Cardiac muscle cell (in vitro differentiated cells and primary cell): ENCODE data around the gene PLLP. TPM values are rescaled to one million over a fixed set of nuclear protein-coding genes. Genes with fewer than 3 reads are reported as not detected.

Experiments
- DNase-seq, 2 donors: peaks; one replicate each; pipeline versions ENCODE4 v3.0.0 to v3.0.0-alpha.2; 2010 to 2017; ENCODE audit warnings: low read depth in 1 of 2, low spot score in 1 of 2
- H3K27ac ChIP-seq: fragments of 200-600 bp; sonication (generic); 2 replicates; pipeline ENCODE4 v1.5.1; 2016
- H3K27me3 ChIP-seq: fragments of 200-600 bp; sonication (generic); 2 replicates; pipeline ENCODE4 v1.6.0; 2016; ENCODE audit warnings: control low read depth
- H3K36me3 ChIP-seq: fragments of 200-600 bp; sonication (generic); 2 replicates; pipeline ENCODE4 v1.5.1; 2016; ENCODE audit warnings: control low read depth
- H3K4me1 ChIP-seq: fragments of 200-600 bp; sonication (generic); 2 replicates; pipeline ENCODE4 v1.8.1; 2017; ENCODE audit warnings: low read depth, mild to moderate bottlenecking, mixed run types
- H3K4me3 ChIP-seq: fragments of 200-600 bp; sonication (generic); 2 replicates; pipeline ENCODE4 v1.5.1; 2016; ENCODE audit warnings: mild to moderate bottlenecking
- H3K9me3 ChIP-seq: fragments of 200-600 bp; sonication (generic); 2 replicates; pipeline ENCODE4 v1.5.1; 2017; ENCODE audit warnings: low read depth, mild to moderate bottlenecking, control low read depth
- CTCF ChIP-seq: IDR thresholded peaks from 2 replicates; pipeline ENCODE4 v1.5.1; 2012; ENCODE audit warnings: low read depth, mild to moderate bottlenecking, low read length
- polyA plus RNA-seq: library from polyadenylated mRNA; unstranded; fragments of >200 nt; fragmentation: Nextera tagmentation; extraction: Ambion mirVana; gene quantifications from 2 replicates; pipeline ENCODE4 v1.2.1, GENCODE V29; 2016
- total RNA-seq: library from RNA; depleted of rRNA; stranded (reverse); fragments of >200 nt; gene quantifications from 2 replicates; pipeline ENCODE4 v1.2.3, GENCODE V29; 2016

The PLLP gene
- total and polyA plus RNA-seq, 2 experiments from 2014 or later: 6.4 to 14.2 TPM

- DNase-seq: peak in 1 of 2 donors; percentile 10
- Histone ChIP-seq H3K27ac (no peak overlapping the region), H3K36me3 (peaks cover 58% of the 10 kb centered on the region), H3K4me3 (no peak overlapping the region), H3K4me1 (no peaks in the 10 kb centered on the region), H3K9me3 (no peaks in the 10 kb centered on the region), H3K27me3 (no peaks in the 10 kb centered on the region)
- TF ChIP-seq CTCF: no peak
Observed at GRCh38 chr16:57231821-57232350, 52.6 kb downstream of the PLLP start.

- H3K27ac ChIP-seq: no peak overlapping the region
Observed at GRCh38 chr16:57229079-57229478, 55.4 kb downstream of the PLLP start.

GRCh38 chr16:57226701-57227621 lies 57.5 kb downstream of the PLLP start:
- Histone ChIP-seq H3K9me3 (no peaks in the 10 kb centered on the region), H3K36me3 (peaks cover 56% of the 10 kb centered on the region), H3K4me3 (no peak overlapping the region), H3K27ac (no peak overlapping the region), H3K27me3 (no peaks in the 10 kb centered on the region), H3K4me1 (no peaks in the 10 kb centered on the region)
- TF ChIP-seq CTCF: no peak
- no peak for DNase-seq

More at GRCh38 chr16:57229079-57229478, 55.4 kb downstream of the PLLP start:
- DNase-seq: no peak
- Histone ChIP-seq H3K36me3 (peaks cover 58% of the 10 kb centered on the region), H3K4me3 (no peak overlapping the region), H3K4me1 (no peaks in the 10 kb centered on the region), H3K9me3 (no peaks in the 10 kb centered on the region), H3K27me3 (no peaks in the 10 kb centered on the region)
- no peak for TF ChIP-seq CTCF

- no peak overlapping the region for H3K27ac ChIP-seq
- DNase-seq: no peak
- H3K4me1 ChIP-seq: no peaks in the 10 kb centered on the region
- no peak for TF ChIP-seq CTCF
- H3K36me3 ChIP-seq: peaks cover 56% of the 10 kb centered on the region
- no peaks in the 10 kb centered on the region for H3K27me3 ChIP-seq
- no peaks in the 10 kb centered on the region for H3K9me3 ChIP-seq
- no peak overlapping the region for H3K4me3 ChIP-seq
Observed at GRCh38 chr16:57225978-57226377, 58.5 kb downstream of the PLLP start.

- H3K9me3 ChIP-seq: no peaks in the 10 kb centered on the region
- DNase-seq: peak in 1 of 2 donors; percentile 5
- H3K4me3 ChIP-seq: no peak overlapping the region
- peaks cover 51% of the 10 kb centered on the region for H3K36me3 ChIP-seq
- no peaks in the 10 kb centered on the region for H3K4me1 ChIP-seq
- H3K27ac ChIP-seq: peak overlapping the region; percentile 59
- no peak for TF ChIP-seq CTCF
- no peaks in the 10 kb centered on the region for H3K27me3 ChIP-seq
Observed at GRCh38 chr16:57224651-57225335, 59.7 kb downstream of the PLLP start.
